ENCODE measurements around the gene TDRD9.
"Not testable (repeated sequence)": the region's sequence is repeated elsewhere in the genome, so short reads cannot be mapped to it uniquely, and the experiment has no call there.

The TDRD9 gene

DNA sequence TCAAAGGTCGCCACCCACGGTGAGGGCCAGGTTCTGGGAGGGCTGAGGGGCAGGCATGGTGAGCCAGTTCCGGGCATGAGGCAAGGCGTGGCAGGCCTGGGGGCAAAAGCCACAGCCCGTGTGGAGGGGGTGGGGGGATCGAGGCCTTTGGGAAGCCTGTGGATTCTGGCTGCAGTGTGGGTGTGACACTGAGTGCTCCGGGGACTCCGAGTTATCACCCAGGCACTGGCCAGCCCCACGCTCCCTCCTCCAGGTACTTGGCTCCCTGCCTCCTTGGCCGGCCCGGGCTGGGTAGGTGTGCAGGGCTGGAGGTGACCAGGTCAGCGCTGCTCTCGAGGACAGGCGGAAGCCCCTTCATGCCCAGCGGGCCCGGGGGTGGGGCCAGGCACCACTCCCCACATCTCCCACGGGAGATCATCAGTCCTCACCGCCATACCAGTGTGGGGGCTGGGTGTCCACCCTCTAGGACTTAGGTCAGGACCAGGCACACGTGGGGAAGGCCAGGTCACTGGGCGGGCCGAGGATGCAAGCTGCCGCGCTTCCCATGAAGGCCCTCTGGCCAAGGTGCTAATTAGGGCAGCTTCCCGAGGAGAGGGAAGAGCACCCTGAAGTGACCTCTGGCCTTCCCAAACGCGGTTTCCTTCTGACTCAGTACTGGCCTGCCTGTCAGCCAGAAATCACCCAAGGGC, 34.1 kb upstream of the TDRD9 start:
- DNase-seq: no peak

DNA sequence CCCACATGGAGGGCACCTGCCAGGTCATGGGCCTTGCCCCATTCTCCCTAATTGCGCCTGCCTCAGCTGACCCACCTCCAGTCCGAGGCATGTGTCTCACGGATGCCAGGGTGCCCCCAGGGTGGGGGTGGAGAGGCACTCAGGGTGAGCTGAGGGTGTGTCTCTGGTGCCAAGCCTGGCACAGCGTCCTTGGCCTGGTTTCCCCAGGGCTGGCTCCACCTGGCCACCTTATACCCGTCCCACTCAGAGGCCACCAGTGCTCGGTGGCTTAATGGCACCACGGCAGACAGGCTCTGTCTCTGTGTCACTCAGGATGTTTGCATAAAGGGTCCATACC, 33.6 kb upstream of the TDRD9 start:
- DNase-seq: no peak

- DNase-seq: no peak
These were observed 31.7 kb upstream of the TDRD9 start for GRCh38 chr14:103896578-103896977.

- DNase-seq: no peak
These were observed 30.9 kb upstream of the TDRD9 start for GRCh38 chr14:103897075-103897947.

GRCh38 chr14:103898204-103898603, 30.1 kb upstream of the TDRD9 start:
- no peak for DNase-seq

- DNase-seq: no peak
These were observed 29.5 kb upstream of the TDRD9 start for GRCh38 chr14:103898711-103899110.

DNA sequence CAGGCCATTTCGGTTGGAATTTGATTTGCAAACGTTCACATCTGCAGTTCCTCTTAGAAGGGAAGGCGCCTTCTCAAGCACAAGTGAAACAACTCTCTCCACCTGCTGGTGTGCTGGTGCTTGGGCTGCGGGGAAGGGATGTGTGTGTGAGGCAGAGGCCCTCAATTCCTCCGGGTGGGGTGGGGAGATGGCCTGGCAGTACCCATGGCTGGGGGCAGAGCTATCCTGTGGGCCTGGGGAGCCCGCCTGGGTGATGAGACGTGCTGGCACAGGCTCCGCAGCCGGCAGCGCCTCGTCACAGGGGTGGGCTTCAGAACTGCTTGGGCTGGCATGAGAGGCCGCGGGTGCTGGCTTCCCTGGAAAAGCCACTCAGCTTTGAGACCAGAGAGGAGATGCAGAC, 28.9 kb upstream of the TDRD9 start:
- no peak for DNase-seq

DNA sequence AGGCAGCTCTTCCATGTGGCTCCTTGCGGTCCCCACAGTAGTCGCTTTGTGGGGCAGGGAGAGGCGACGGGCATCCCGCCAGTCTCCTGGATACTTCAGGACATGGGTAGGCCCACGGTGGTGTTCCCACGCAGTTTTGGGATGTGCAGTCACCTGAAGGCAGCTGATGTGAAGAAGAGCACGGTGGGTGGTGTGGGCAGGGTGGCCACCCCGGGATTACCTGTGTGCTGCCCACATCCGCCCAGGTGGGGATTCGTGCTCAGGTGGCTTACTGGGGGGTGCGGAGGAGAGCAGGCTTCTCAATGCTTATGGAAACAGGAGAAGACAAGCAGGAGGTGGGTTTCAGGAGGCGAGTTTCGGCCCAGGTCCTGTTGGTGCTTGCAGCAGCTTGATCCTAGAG, 28.4 kb upstream of the TDRD9 start:
- no peak for DNase-seq

DNA sequence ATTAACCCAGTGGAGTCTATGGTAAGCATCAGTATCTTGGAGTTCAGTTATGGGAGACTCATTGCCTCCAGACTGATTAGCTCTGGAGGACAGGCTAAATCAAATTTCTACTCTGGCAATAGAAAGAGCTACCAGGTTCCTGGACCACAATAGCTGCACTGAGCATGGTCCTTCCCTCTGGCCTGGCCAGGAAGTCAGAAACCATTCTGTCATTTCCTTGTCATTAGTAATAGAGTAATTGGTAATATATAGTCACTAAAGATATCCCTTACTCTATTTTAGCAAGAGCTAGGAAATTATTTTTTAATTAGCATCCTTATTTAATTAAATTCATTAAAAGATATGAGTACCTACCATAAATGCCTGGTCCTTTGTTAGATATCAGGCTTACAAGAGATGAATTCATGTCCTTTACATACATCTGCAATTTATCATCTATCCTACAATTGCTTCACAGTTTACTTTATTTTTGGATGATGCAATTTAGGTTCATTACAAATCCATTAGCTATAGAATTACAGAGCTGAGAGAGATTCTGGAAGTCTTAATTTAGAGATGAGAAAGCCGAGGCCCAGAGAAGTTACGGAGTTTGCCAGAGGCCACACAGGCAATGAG, 23.7 kb upstream of the TDRD9 start:
- DNase-seq: no peak

- DNase-seq: peak; percentile 15
These were observed 22.3 kb upstream of the TDRD9 start for GRCh38 chr14:103905842-103906456.

DNA sequence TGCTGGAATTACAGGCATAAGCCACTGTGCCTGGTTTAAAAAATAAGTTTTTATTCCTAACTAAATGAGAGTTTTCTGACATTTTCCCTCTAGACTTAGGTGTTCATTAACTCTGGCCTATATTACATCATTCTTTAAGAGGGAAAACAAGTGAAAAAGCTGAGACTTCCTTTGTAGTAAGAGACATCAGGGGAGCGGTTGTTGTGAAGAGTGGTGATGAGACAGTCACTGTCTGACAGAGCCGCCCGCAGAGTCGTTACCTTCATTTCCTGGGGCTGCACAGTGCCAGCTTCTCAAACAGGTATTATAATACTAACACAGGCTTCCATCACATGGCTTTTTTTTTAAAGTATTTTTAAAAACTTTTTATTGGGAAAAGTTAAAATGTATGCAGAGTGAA, 19.7 kb upstream of the TDRD9 start:
- DNase-seq: peak; percentile 48

DNA sequence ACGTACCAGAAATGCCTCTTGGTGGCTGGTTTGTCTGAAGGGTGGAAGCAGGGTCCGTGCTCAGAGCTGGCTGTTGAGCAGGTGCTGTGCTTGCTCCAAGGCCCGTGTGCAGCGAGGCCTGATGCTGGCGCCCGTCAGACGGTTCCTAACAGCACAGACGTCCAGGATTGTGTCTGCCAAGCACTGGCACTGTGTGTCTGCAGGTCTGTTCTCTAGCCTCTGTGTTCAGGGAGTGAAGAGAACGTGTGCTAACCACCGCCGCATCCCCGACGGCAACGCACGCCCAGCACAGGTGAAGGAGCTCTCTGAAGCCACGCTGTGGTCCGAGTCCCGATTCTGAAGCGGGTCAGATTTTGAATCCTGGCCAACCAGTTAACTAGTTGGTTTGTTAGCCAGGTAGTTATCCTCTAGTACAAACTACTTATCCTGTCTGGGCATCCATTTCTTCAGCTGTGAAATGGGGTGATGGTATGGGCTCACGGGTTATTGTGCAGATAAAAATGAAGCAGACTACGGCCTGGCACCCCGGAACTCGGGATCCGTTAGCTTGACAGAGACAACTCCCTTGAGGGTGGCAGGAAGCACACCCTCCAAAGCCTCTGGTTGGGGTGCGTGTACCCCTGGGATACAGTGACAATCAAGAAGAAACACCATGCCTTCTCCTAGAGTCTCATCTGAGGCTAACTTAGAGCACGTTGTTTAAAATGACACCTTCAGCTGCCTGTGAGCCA, 18.6 kb upstream of the TDRD9 start:
- DNase-seq: no peak

DNA sequence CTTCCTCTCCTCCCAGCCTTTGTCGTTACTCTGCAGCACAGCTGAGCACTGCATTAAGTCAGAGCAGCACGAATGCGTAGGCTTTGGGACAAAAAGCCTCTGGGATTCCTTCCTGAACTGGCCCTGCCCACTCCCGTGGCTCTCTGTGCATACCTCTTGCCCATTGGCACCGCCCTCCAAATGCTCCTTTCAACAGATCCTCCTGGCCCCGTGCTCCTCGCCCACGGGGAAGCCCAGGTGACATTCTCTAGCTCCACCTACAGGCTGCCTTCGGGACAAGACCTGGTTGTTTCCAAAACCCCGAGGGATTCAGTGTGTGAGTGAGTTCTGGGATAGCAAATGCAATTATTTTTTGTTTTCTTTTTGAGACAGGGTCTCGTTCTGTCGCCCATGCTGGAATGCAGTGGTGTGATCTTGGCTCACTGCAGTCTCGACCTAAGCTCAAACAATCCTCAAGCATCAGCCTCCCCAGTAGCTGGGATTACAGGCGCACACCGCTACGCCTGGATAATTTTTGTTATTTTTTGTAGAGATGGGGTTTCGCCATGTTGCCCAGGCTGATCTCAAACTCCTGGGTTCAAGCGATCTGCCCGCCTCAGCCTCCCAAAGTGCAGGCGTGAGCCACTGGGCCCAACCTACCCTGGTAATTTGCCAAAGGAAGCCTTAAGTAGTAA, 17.9 kb upstream of the TDRD9 start:
- peak; percentile 70 for DNase-seq

- no peak for DNase-seq
These were observed 17.3 kb upstream of the TDRD9 start for GRCh38 chr14:103910984-103911383.

DNA sequence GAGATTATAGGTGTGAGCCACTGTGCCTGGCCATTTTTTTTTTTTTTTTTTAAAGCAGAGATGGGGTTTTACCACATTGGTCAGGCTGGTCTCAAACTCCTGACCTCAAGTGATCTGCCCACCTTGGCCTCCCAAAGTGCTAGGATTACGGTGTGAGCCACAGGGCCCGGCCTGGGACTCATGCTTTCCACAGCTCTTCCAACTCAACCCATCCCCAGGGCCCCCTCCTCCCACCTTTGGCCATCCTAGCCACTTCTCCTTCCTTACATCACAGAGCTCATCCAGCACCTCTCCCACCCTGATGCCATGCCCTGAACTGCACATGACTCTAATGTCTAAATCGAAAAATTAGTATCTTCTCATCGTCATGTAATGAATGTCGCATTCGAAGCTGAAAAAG, 12.6 kb upstream of the TDRD9 start:
- DNase-seq: no peak

DNA sequence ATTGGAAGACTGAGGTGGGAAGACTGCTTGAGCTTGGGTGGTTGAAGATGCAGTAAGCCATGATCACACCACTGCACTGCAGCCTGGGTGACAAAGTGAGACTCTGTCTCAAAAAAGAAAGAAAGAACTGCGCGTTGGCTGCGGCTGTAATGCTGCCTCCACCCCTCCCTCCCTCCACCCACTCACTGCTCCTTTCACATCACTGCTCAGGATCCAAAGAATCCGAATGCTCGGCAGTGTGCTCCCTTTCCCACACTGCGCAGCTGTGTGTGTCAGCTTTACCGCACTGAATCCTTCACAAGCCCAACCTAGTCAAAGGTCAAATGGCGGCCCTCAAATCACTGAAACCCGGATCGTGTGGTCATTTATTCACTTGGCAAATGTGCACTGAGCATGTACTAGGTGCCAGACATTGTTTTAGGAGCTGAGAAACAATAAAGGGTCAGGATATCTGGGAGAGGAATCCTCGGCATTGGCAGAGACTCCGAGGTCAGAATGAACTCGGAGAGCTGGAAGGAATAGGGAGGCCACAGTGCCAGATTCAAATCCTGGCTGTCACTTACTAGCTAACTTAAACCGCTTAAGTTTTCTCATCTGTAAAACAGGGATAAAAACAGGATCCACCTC, 11.5 kb upstream of the TDRD9 start:
- DNase-seq: no peak

GRCh38 chr14:103920981-103921854, 7.0 kb upstream of the TDRD9 start:
- peak; percentile 95 for DNase-seq

GRCh38 chr14:103921855-103922200, 6.4 kb upstream of the TDRD9 start:
- DNase-seq: not testable (repeated sequence)

DNA sequence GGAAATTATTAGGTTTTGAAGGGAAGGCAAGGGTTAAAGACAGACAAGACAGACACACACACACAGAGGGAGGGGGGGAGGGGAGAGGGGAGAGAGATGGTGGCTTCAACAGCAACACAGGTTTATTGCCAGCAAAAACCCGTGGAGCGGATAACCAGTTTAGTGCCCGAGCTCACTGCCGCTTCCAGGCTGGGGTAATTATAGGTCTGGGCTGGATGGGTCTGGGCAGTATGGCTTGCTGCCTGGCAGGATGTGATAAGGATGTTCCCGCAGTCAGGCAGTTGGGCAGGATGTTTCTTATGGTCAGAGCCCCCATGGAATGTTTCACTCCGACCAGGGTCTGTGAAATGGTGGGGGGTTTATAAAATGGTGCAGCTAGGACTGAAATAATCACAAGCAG, 4.4 kb upstream of the TDRD9 start:
- no peak for DNase-seq

GRCh38 chr14:103925316-103925715, 2.9 kb upstream of the TDRD9 start:
- DNase-seq: no peak

- no peak for DNase-seq
These were observed 690 bp upstream of the TDRD9 start for GRCh38 chr14:103927566-103927965.

Measured in activated gamma-delta T cell treated with Interleukin-2 at 50 U/mL for 16 hours (primary cell).